HepG2 (cell line): Measurements from ENCODE around the gene HLCS. TPM values are rescaled to one million over a fixed set of nuclear protein-coding genes. Genes with fewer than 3 reads are reported as not detected.

Experiments used
- ATAC-seq: fragments of 200-7000 bp; cut with Tn5 transposase; 3 replicates; pipeline ENCODE4 v1.9.1; 2020; ENCODE audit warnings: mild to moderate bottlenecking, moderate library complexity
- BruUV-seq: library from RNA; stranded (reverse); fragments of 400-500 nt; replicated peaks from 2 replicates; lab custom pipeline; 2021; lab: Mats Ljungman, UMichigan
- CTCF ChIA-PET: fragments of 300-600 bp; formaldehyde crosslinking; extraction: SDS; loops from one replicate; lab custom pipeline; 2021; ENCODE audit warnings: low total read pairs, inconsistent platforms, low intra/inter-chr PET ratio; lab: Yijun Ruan, JAX
- POLR2A ChIA-PET: fragments of 350-600 bp; sonication (Branson Sonifier 250); formaldehyde crosslinking; loops from one replicate; lab custom pipeline; 2020; ENCODE audit warnings: antibody characterized with exemption, inconsistent platforms; lab: Yijun Ruan, JAX
- DNase-seq: peaks from one replicate; pipeline ENCODE4 v3.0.0-alpha.2; 2015; ENCODE audit warnings: low spot score
- FAIRE-seq: peaks from 3 replicates; lab custom pipeline; 2011; peaks lifted over from hg19 to GRCh38; lab: Jason Lieb, UNC
- H2AFZ ChIP-seq: one replicate; pipeline ENCODE4 v1.6.1; 2011; ENCODE audit warnings: low read length, inconsistent platforms
- H3K27ac ChIP-seq: fragments of 300-600 bp; 3 replicates; pipeline ENCODE4 v1.8.0; 2011; ENCODE audit warnings: mixed run types, mild to moderate bottlenecking, mixed read lengths, low read length, inconsistent platforms; ENCODE audit not compliant: insufficient read depth; ENCODE audit errors: extremely low read length
- H3K27me3 ChIP-seq, 2 experiments: fragments of 200-600 bp in 1 of 2; 2 replicates in 1 of 2; 3 replicates in 1 of 2; pipeline versions ENCODE4 v1.6.0 to v1.8.0; 2011; ENCODE audit warnings: low read length in 2 of 2, mild to moderate bottlenecking in 2 of 2, moderate library complexity in 2 of 2, inconsistent platforms in 1 of 2; ENCODE audit not compliant: insufficient read depth in 2 of 2, control insufficient read depth in 1 of 2
- H3K36me3 ChIP-seq, 2 experiments: fragments of 200-600 bp in 1 of 2; replicated peaks in 1 of 2; 2 replicates in 1 of 2; 3 replicates in 1 of 2; pipeline versions ENCODE4 v1.5.1 to v1.8.0; 2011; ENCODE audit warnings: low read length in 2 of 2, inconsistent platforms in 1 of 2; ENCODE audit not compliant: insufficient read depth in 2 of 2, control insufficient read depth in 1 of 2
- H3K4me1 ChIP-seq: 2 replicates; pipeline ENCODE4 v1.5.1; 2012; ENCODE audit warnings: low read length, inconsistent platforms; ENCODE audit not compliant: insufficient read depth
- H3K4me2 ChIP-seq: 2 replicates; pipeline ENCODE4 v1.6.0; 2011; ENCODE audit warnings: low read depth, low read length, inconsistent platforms
- H3K4me3 ChIP-seq, 3 experiments: fragments of 200-600 bp in 1 of 3; sonication (generic), shearing (Covaris generic) in 1 of 3; replicated peaks in 1 of 3; 2 replicates each; pipeline ENCODE4 v1.5.1; 2011 to 2016; ENCODE audit warnings: low read length in 3 of 3, inconsistent platforms in 2 of 3, low read depth in 2 of 3, mild to moderate bottlenecking in 2 of 3, control low read depth in 1 of 3, mixed read lengths in 1 of 3; ENCODE audit not compliant: insufficient read depth in 1 of 3
- H3K79me2 ChIP-seq: one replicate; pipeline ENCODE4 v1.6.1; 2011; ENCODE audit warnings: low read length, inconsistent platforms; ENCODE audit not compliant: insufficient read depth
- H3K9ac ChIP-seq: 2 replicates; pipeline ENCODE4 v1.6.0; 2011; ENCODE audit warnings: mild to moderate bottlenecking, low read depth, low read length, inconsistent platforms; ENCODE audit not compliant: insufficient read depth
- H3K9me3 ChIP-seq: 2 replicates; pipeline ENCODE4 v1.5.1; 2012; ENCODE audit warnings: mild to moderate bottlenecking, low read length
- H4K20me1 ChIP-seq: 2 replicates; pipeline ENCODE4 v1.6.0; 2011; ENCODE audit warnings: inconsistent platforms, mild to moderate bottlenecking, low read length, moderate library complexity; ENCODE audit not compliant: insufficient read depth
- CHD4 ChIP-seq: fragments of 200-600 bp; sonication (generic); IDR thresholded peaks from 2 replicates; pipeline ENCODE4 v1.7.0; 2017; ENCODE audit warnings: mild to moderate bottlenecking, low read length, borderline replicate concordance
- EZH2 ChIP-seq: conservative IDR thresholded peaks from 2 replicates; pipeline ENCODE4 v1.6.1; 2012; ENCODE audit warnings: mild to moderate bottlenecking, low read depth, low read length, moderate library complexity
- HDAC6 ChIP-seq: fragments of 200-600 bp; sonication (generic); IDR thresholded peaks from 2 replicates; pipeline ENCODE4 v1.7.0; 2017; ENCODE audit warnings: mild to moderate bottlenecking, antibody characterized with exemption, low read length, low read depth
- MAFF ChIP-seq: IDR thresholded peaks from 2 replicates; pipeline ENCODE4 v1.6.1; 2011; ENCODE audit warnings: low read depth, low read length, improper control_type of control experiment
- MAFK ChIP-seq, 2 experiments: IDR thresholded peaks in 1 of 2; conservative IDR thresholded peaks in 1 of 2; 2 replicates each; pipeline ENCODE4 v1.6.1; 2011; ENCODE audit warnings: improper control_type of control experiment in 2 of 2, low read length in 2 of 2
- NFE2L2 ChIP-seq: fragments of 150-350 bp; IDR thresholded peaks from 2 replicates; pipeline ENCODE4 v1.6.1; 2014; ENCODE audit warnings: low read length
- NPAS2 ChIP-seq: sonication (generic); formaldehyde crosslinking; IDR thresholded peaks from 2 replicates; pipeline ENCODE4 v1.8.0; 2022; ENCODE audit warnings: mild to moderate bottlenecking, missing genetic modification reagents, borderline replicate concordance
- WGBS: methylation state at CpG from one replicate; pipeline ENCODE4 v1.1.6; 2017; ENCODE audit warnings: low lambda C conversion rate; 5-methylcytosine and 5-hydroxymethylcytosine counted together
- in situ Hi-C: cut with HindIII; loops from 2 replicates; pipeline ENCODE4 v1.10.0; 2017; ENCODE audit warnings: low pct_unique_long_range_greater_than_20kb; ENCODE audit not compliant: extremely low pct_ligation_motif_present
- intact Hi-C: fragments of 100-400 bp; cut with micrococcal nuclease; formaldehyde crosslinking; loops from one replicate; pipeline ENCODE4 v1.10.0; 2022; ENCODE audit not compliant: unreplicated experiment
- polyA plus RNA-seq, 8 experiments: library from polyadenylated mRNA; depleted of rRNA in 3 of 8; stranded (reverse) in 7 of 8; unstranded in 1 of 8; fragments of >200 nt; fragmentation: Illumina TruSeq in 4 of 8; extraction: Trizol in 4 of 8; gene quantifications; 2 replicates each; pipeline versions ENCODE4 v1.2.1 to v1.2.3, GENCODE V29; 2011 to 2016; ENCODE audit warnings: low read depth in 4 of 8, missing spikeins in 1 of 8, mixed read lengths in 1 of 8; ENCODE audit not compliant: insufficient read depth in 1 of 8
- total RNA-seq, 5 experiments: library from RNA; depleted of rRNA; stranded (reverse); fragments of >200 nt; fragmentation: Illumina TruSeq; extraction: Trizol; gene quantifications; 2 replicates each; pipeline ENCODE4 v1.2.3, GENCODE V29; 2016; ENCODE audit warnings: low read depth in 1 of 5
- TF ChIP-seq, protein P1 (sequence below): IDR thresholded peaks from 2 replicates; pipeline ENCODE4 v1.6.1; 2016; ENCODE audit warnings: low read depth, missing genetic modification reagents, missing compliant biosample characterization
- TF ChIP-seq, protein P2 (sequence below): sonication (generic); formaldehyde crosslinking; IDR thresholded peaks from 2 replicates; pipeline ENCODE4 v1.5.0; 2020; ENCODE audit warnings: mild to moderate bottlenecking, missing genetic modification reagents, borderline replicate concordance
- TF ChIP-seq, protein P3 (sequence below): sonication (generic); IDR thresholded peaks from 2 replicates; pipeline ENCODE4 v1.6.1; 2016; ENCODE audit warnings: low read depth, borderline replicate concordance
- TF ChIP-seq, protein P4 (sequence below): sonication (generic); formaldehyde crosslinking; IDR thresholded peaks from 2 replicates; pipeline ENCODE4 v1.5.0; 2020; ENCODE audit warnings: missing genetic modification reagents, mild to moderate bottlenecking, borderline replicate concordance

HLCS gene
- total and polyA plus RNA-seq, 2 of the 13 experiments (the other 11 are each of a cell fraction or from before 2014, with no cell fraction given) = 7.9 to 12.3 TPM

DNA sequence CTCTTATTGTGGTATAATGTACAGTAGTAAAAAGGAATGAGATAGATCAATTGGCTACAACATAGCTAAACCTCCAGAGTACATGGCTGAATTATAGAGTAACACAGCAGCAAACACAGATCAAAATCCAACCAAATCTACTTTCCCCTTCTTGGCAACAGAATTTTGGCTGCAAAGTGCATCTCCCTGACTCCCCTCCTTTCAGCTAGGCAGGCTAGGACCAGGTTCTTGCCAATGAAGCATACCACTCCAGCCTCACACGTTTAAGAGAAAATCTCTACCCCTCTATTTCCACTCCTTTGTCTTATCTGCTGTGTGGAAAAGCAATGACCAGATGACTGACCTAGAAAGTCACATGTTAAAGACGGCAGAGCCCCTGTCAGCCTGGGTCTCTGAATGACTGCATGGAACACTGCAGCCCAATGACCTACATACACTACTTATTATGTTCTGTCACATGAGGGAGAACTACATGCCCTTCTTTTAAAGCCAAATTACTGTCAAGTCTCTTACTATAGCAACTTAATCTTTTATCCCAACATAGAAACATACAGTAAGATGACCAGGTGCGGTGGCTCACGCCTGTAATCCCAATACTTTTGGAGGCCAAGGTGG, 99.1 kb downstream of the HLCS start (continued):
- TF ChIP-seq, protein P1, sequence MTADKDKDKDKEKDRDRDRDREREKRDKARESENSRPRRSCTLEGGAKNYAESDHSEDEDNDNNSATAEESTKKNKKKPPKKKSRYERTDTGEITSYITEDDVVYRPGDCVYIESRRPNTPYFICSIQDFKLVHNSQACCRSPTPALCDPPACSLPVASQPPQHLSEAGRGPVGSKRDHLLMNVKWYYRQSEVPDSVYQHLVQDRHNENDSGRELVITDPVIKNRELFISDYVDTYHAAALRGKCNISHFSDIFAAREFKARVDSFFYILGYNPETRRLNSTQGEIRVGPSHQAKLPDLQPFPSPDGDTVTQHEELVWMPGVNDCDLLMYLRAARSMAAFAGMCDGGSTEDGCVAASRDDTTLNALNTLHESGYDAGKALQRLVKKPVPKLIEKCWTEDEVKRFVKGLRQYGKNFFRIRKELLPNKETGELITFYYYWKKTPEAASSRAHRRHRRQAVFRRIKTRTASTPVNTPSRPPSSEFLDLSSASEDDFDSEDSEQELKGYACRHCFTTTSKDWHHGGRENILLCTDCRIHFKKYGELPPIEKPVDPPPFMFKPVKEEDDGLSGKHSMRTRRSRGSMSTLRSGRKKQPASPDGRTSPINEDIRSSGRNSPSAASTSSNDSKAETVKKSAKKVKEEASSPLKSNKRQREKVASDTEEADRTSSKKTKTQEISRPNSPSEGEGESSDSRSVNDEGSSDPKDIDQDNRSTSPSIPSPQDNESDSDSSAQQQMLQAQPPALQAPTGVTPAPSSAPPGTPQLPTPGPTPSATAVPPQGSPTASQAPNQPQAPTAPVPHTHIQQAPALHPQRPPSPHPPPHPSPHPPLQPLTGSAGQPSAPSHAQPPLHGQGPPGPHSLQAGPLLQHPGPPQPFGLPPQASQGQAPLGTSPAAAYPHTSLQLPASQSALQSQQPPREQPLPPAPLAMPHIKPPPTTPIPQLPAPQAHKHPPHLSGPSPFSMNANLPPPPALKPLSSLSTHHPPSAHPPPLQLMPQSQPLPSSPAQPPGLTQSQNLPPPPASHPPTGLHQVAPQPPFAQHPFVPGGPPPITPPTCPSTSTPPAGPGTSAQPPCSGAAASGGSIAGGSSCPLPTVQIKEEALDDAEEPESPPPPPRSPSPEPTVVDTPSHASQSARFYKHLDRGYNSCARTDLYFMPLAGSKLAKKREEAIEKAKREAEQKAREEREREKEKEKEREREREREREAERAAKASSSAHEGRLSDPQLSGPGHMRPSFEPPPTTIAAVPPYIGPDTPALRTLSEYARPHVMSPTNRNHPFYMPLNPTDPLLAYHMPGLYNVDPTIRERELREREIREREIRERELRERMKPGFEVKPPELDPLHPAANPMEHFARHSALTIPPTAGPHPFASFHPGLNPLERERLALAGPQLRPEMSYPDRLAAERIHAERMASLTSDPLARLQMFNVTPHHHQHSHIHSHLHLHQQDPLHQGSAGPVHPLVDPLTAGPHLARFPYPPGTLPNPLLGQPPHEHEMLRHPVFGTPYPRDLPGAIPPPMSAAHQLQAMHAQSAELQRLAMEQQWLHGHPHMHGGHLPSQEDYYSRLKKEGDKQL (CRISPR knock-in tag) = no peak
- TF ChIP-seq EZH2 = no peak
- no peak for TF ChIP-seq HDAC6

DNA sequence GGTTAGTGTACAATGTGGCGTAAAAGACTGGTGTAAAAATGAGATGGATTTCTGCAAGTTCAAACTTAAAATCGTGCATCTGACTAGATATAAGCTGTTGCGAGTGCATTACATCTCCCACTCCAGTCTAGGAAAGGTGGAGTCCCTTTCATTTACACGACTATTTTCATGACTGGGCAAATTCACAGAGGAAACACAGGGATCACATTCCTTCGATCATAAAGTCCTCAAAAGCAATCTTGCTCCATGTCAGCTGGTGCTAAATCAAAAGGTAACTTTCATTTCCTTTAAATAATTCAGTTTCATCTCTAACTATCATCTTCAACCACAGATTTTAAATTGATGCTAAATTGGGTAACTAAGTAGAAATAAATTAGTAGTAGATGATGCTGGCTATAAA, 100.0 kb downstream of the HLCS start:
- BruUV-seq = no TSS peak
- H3K4me2 ChIP-seq = no peak overlapping the region
- peak; percentile 47; the same call in 1 of the 2 replicates for TF ChIP-seq NFE2L2
- TF ChIP-seq CHD4 = no peak
- peak; percentile 38 to 47; a peak in 3 of 4 replicates for TF ChIP-seq MAFK (conservative IDR thresholded peaks at IDR 0.05 in 1 of 2, IDR thresholded peaks at IDR 0.05 in 1 of 2; ENCODE audit: low read length in 2 of 2)
- TF ChIP-seq MAFF = peak; percentile 20; the same call in 1 of the 2 replicates
- TF ChIP-seq, protein P2, sequence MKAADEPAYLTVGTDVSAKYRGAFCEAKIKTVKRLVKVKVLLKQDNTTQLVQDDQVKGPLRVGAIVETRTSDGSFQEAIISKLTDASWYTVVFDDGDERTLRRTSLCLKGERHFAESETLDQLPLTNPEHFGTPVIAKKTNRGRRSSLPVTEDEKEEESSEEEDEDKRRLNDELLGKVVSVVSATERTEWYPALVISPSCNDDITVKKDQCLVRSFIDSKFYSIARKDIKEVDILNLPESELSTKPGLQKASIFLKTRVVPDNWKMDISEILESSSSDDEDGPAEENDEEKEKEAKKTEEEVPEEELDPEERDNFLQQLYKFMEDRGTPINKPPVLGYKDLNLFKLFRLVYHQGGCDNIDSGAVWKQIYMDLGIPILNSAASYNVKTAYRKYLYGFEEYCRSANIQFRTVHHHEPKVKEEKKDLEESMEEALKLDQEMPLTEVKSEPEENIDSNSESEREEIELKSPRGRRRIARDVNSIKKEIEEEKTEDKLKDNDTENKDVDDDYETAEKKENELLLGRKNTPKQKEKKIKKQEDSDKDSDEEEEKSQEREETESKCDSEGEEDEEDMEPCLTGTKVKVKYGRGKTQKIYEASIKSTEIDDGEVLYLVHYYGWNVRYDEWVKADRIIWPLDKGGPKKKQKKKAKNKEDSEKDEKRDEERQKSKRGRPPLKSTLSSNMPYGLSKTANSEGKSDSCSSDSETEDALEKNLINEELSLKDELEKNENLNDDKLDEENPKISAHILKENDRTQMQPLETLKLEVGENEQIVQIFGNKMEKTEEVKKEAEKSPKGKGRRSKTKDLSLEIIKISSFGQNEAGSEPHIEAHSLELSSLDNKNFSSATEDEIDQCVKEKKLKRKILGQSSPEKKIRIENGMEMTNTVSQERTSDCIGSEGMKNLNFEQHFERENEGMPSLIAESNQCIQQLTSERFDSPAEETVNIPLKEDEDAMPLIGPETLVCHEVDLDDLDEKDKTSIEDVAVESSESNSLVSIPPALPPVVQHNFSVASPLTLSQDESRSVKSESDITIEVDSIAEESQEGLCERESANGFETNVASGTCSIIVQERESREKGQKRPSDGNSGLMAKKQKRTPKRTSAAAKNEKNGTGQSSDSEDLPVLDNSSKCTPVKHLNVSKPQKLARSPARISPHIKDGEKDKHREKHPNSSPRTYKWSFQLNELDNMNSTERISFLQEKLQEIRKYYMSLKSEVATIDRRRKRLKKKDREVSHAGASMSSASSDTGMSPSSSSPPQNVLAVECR = no peak
- TF ChIP-seq NPAS2 = no peak
- TF ChIP-seq, protein P3, sequence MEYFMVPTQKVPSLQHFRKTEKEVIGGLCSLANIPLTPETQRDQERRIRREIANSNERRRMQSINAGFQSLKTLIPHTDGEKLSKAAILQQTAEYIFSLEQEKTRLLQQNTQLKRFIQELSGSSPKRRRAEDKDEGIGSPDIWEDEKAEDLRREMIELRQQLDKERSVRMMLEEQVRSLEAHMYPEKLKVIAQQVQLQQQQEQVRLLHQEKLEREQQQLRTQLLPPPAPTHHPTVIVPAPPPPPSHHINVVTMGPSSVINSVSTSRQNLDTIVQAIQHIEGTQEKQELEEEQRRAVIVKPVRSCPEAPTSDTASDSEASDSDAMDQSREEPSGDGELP = no peak
- TF ChIP-seq, protein P4, sequence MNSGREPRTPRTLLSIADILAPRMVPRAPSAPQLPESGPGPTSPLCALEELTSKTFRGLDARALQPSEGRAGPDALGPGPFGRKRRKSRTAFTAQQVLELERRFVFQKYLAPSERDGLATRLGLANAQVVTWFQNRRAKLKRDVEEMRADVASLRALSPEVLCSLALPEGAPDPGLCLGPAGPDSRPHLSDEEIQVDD (CRISPR knock-in tag) = no peak
- no peak overlapping the region for H3K9ac ChIP-seq
- ATAC-seq (no peak), DNase-seq (no peak), FAIRE-seq (no peak)
- WGBS = 89% methylated on average over 5 of the region's 5 CpGs
- H3K27ac ChIP-seq = no peak overlapping the region
- in situ Hi-C loops (no loop called here), intact Hi-C loops (no loop called here)
- H3K36me3 ChIP-seq = no peaks in the 10 kb centered on the region
- CTCF ChIA-PET = no interaction called here
- H4K20me1 ChIP-seq = no peaks in the 10 kb centered on the region
- no peaks in the 10 kb centered on the region for H3K9me3 ChIP-seq
- no peaks in the 10 kb centered on the region for H3K27me3 ChIP-seq
- H3K79me2 ChIP-seq = no peaks in the 10 kb centered on the region
- POLR2A ChIA-PET = no interaction called here
- no peak overlapping the region for H2AFZ ChIP-seq
- H3K4me3 ChIP-seq = no peak overlapping the region
- H3K4me1 ChIP-seq = peaks cover 28% of the 10 kb centered on the region
